Islet of Langerhans (tissue), 1 donor: ENCODE results near the gene LCLAT1.

Experiments used
- FAIRE-seq: peaks from one replicate; lab custom pipeline; 2011; peaks lifted over from hg19 to GRCh38; lab: Jason Lieb, UNC

Gene LCLAT1

DNA sequence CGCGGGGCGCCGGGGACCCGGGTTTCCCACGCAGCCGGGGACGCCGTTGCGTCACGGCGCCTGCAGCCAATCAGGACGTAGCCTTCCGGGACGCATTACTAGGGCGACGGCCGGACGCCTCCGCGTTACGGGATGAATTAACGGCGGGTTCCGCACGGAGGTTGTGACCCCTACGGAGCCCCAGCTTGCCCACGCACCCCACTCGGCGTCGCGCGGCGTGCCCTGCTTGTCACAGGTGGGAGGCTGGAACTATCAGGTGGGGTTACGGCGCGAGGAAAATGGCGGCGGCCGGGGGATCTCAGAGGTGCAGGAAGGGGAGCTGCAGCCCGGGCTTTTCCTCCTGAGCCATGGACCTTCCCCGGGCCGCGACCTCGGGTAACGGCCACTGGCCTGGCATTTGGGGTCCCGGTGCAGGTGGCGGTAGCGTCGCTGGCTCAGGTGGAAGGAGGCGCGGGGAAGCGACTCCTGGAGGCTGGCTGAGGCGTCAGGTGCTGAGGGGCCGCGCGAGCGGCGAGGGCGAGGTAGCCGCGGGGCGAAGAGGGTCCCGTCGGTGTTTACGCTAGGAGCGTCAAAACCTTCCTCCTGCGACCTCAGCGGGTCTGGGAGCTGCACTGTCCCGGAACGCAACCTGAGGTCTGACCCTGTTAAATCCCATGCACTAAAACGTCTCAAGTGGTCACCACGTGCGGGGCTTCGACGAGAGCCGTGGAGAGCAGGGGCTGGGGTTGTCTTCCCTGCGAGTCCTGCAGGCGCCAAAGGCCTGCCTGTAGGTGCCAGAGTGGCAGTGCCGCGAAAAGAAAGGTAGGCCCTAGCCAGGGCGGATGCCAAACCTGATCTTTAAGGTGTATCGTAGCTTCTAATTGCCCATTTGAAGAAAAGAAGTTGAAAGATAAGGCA lies at the start of gene LCLAT1:
Gene LCLAT1 (plus strand): TSS at position 98 of the 897 bp plus-strand sequence. CDS start 78,345 bp downstream, outside the sequence.
- no peak for FAIRE-seq

GRCh38 chr2:30398084-30398873 lies 48.8 kb upstream of the LCLAT1 start:
- FAIRE-seq: no peak

DNA sequence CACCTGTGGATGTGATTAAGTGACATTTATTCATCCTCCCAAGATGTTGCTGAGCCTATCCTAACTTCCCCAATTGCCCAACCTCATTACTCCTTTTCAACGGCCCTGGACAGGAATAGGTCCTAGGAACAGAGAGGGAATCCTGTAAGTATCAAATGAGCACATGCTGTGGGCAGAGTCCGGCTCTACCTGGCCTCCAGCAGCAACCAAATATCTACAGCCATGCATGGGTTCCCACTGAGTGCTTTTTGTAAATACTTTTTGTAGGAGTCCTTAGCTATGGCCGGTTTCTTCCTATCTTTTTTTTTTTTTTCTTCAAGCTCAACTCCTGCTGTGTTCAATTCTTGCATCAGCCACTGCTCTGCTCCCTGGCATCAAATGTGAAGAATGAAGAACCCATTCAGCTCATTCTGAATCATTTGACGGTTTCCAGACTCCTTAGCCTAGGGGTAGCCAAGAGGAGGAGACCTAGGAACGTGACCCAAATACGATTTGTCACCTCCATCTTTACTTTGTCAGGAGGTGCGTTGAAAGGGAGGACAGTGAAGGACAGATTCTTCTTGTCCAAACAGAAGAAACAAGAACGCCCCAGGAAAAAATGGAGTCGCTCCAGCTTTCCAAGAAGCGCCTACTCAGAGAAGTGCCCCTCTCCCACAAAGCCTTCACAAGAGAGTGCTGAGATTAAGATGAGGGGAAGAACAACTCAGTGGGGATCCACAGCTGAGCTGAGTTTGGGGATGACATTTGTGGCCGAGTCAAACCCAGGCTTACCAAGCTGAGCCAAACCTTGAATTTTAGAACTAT lies 46.7 kb upstream of the LCLAT1 start:
- no peak for FAIRE-seq

- no peak for FAIRE-seq
Observed at GRCh38 chr2:30402441-30403182, 44.4 kb upstream of the LCLAT1 start.

GRCh38 chr2:30403592-30404312 lies 43.3 kb upstream of the LCLAT1 start:
- no peak for FAIRE-seq

DNA sequence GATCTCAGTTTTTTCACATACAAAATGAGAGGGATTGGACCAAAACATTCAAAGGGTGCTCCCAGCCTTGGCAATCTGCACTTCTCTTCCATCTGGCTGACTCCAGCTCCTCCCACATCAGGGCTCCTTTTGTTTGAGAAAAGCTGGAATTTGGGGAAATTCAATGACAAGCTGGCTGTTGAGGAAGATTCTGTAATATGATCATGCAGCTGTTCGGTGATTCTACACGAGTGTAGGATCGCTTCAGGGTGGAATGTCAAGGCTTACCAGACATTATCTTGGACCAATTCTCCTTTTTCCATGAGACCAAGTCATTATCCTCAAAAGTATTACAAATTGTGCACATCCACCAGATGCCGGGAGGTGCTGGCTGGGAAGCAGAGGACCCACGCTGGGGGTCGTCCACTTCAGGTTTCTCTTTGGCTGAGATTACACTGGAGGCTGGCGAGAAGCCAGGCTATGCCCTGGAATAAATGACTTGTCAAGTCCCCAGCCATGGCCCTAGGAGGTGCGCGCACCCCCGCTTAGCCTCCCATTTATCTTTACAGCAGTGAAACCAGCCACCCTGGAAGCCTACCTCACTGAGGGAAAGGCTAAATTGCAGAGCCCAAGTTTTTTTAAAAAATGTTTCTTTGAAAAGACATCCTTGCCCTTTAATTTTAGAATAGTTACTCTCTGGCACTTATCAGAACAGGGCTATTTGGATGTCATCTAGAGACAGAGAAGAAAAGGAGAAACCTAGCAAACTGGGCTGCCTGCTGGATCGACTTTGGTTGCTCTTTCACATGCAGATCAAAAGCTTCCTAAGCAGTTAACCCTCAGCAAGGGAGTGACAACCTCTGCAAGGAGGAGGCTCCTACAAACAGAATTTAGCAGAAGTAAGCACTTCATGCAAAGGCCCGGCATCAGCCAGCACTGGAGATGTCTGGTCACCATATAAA lies 42.5 kb upstream of the LCLAT1 start:
- no peak for FAIRE-seq

DNA sequence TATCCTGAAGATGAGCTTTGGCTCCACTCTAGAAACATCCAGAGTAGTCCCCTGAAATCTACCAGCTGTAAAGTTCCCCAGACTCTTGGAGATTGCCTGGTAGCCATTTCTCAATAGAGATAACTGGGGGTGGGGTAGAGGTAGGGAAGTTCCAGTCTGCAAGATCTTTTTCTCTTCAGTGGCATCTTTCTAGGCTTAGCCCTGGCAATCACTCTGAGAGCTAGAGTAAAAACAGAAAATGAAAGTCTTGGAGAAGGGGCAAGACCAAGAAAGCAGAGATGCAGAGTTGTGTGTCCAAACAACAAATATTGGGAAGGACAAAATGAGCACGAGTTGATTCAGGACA lies 41.8 kb upstream of the LCLAT1 start:
- no peak for FAIRE-seq

DNA sequence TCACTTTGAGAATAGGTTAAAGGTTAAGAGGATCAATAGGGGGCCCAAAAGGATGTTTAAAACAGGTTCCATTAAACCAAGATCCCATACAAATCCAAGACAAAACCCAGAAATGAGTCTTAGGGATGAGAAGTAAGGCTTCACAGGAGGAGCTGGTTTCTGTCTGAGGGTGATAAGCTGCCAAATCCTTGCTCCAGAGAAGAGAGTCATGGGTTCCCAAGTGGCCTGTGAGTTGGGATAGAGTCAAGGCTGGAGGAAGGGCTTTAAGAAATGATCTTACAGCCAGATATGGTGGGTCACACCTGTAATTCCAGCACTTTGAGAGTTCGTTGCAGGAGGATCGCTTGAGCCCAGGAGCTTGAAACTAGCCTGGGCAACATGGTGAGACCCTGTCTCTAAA lies 40.2 kb upstream of the LCLAT1 start:
- FAIRE-seq: no peak

GRCh38 chr2:30408961-30409387 lies 38.1 kb upstream of the LCLAT1 start:
- FAIRE-seq: no peak

DNA sequence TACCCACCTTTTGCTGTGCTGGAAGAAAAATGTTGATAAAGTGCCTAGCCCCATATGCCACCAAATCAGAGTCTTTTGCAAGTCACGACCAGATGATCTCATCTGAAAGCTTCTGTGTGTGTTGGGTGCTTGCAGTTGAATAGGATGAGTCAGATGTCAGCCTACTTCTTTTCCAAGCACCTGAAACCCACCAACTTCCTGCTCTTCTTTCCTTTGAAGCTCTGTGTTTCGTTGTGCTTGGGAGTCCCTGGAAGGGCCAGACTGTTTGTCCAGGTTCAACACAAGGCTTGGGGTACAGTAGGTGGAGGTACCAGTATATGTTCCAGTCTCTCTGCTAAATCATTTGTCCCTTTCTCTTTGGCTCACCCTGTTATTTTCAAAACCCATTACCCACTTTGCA lies 36.8 kb upstream of the LCLAT1 start:
- no peak for FAIRE-seq

DNA sequence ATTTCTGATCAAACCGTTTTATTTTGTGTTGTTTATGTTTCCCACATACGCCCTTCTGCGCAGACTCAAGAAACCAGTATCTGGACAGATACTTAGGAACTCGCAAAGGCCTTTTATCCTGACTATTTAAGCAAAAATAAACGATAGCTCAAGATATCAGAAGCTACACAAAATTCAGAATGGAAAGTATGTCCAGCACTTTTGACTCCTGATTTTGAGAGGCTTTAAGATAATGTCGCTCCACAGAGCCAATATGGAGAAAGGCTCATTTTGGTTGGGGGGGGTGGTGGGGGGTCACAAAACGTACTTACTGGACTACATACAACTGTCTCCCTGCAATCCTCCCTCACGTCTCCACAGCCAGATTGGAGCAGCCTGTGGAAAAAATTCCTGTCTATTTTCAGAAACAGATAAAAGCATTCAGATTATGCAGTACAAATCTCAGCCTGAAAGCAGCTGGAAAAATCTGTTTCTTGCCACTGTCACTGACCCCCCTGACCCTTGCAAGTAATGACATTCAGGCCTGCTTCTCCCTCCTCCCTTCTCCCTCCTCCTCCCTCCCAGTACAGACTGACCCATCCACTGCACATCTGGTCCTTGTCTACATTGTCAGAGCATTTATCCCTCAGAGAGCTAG lies 34.9 kb upstream of the LCLAT1 start:
- no peak for FAIRE-seq

- FAIRE-seq: no peak
Observed at GRCh38 chr2:30412684-30413570, 34.1 kb upstream of the LCLAT1 start.

- FAIRE-seq: no peak
Observed at GRCh38 chr2:30414961-30415360, 32.1 kb upstream of the LCLAT1 start.

- no peak for FAIRE-seq
Observed at GRCh38 chr2:30417253-30417652, 29.8 kb upstream of the LCLAT1 start.

GRCh38 chr2:30421026-30421603 lies 25.9 kb upstream of the LCLAT1 start:
- no peak for FAIRE-seq

- peak; percentile 88 for FAIRE-seq
Observed at GRCh38 chr2:30421604-30422443, 25.2 kb upstream of the LCLAT1 start.

DNA sequence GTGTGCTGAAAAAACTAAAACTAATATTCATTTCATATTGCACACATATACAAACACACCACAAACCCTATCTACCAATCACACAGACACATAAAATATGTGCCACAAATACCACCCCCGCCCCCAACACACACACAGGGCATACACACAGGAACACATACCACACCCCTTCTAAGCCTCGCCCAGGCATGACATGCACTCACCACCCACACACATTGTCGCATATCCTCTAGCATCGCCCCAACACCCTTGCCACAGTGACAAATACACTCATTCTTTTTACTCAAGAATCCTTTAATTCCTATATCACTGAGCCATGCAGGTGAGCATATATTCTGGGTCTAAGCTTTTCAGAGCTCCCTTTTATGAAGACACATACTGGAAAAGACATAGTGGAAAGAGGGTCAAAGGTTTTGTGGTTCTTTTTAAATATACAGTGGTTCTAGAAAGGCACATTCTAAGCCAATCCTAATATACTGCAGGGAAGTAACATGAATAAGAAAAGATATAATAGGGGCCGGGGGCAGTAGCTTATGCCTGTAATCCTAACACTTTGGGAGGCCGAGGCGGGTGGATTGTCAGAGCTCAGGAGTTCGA lies 24.5 kb upstream of the LCLAT1 start:
- no peak for FAIRE-seq
